Occipital lobe (tissue), 2 donors: ENCODE measurements around the gene CDHR1. TPM values are rescaled to one million over a fixed set of nuclear protein-coding genes. Genes with fewer than 3 reads are reported as not detected.
"Not testable (repeated sequence)": the region's sequence is repeated elsewhere in the genome, so short reads cannot be mapped to it uniquely, and the experiment has no call there.

Source experiments
- DNase-seq: peaks from one replicate; lab custom pipeline; 2025; lab: John Stamatoyannopoulos, UW
- total RNA-seq: library from RNA; depleted of rRNA; stranded (reverse); fragments of >200 nt; gene quantifications from one replicate; pipeline ENCODE4 v1.2.3, GENCODE V29; 2014

CDHR1 gene
- total RNA-seq, 1 donor from 2014 or later, result 1.2 TPM

DNA sequence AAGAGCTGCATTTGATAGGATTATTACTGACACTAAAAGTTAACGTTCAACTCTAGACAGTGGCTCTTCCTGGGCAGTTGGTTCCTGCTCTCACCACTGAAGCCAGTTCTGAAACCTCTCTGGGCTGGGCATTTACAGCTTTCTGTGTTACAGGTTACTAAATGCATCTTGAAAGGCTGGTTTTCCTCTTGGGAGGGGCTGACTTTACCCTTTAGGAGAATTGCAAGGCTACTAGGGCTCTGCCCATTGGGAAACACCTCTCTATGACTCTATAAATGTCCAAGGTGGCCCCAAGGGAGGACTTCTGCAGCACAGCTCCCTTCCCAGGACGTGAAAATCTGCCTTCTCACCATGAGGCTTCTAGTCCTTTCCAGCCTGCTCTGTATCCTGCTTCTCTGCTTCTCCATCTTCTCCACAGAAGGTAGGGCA, 20.8 kb upstream of the CDHR1 start, which contains the start of gene GPR15LG:
Gene GPR15LG (plus strand): TSS at position 301 of the 429 bp plus-strand sequence. CDS start 51 bp downstream, at position 352.
- DNase-seq, result no peak

DNA sequence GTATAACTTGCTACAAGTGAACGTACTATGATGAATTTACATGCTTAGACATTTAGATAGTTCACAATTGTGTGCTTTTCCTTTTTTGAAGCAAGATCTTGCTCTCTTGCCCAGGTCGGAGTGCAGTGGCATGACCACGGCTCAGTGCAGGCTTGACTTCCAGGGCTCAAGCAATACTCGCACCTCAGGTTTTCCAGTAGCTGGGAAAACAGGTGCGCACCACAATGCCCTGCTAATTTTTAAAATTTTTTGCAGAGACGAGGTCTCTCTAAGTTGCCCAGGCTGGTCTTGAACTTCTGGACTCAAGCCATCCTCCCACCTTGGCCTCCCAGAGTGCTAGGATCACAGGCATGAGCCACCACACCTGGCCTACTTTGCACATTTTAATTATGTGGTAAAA, 18.9 kb upstream of the CDHR1 start:
- no peak for DNase-seq

DNA sequence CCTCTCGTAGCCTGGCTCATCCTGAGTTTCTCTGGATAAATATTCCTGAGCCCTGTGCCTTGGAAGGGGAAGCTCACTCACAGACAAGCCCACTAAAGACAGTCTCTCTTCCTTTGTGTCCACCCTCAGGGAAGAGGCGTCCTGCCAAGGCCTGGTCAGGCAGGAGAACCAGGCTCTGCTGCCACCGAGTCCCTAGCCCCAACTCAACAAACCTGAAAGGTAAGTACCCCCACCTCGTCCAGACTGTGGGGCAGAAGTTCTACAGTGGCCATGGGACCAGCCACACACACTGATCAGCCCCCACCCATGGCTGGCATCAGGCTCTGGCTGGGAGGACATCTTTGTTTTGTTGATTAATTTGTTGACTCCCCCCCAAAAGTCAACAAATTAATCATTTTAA, 18.0 kb upstream of the CDHR1 start:
- DNase-seq, result no peak

- no peak for DNase-seq
Measured at GRCh38 chr10:84176836-84177474, 17.4 kb upstream of the CDHR1 start.

- DNase-seq, result peak; percentile 32
Measured at GRCh38 chr10:84177541-84178141, 16.7 kb upstream of the CDHR1 start.

DNA sequence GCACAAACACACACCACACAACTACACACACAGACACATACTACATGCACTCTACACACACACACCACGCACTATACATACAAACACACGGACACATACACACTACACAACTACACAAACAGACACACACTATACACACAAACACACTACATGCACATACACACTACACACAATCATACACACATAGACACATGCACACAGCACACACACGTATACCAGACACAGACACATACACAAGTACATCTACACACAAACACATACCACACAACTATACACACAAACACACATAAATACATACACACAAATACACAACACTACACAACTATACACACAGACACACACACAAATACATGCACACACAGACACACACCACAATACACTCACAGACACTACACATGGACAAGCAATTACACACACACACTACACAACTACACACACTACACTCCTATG, 16.2 kb upstream of the CDHR1 start:
- DNase-seq, result no peak

- DNase-seq, result peak; percentile 75
Measured at GRCh38 chr10:84179059-84179710, 15.2 kb upstream of the CDHR1 start.

GRCh38 chr10:84180386-84180785, 14.0 kb upstream of the CDHR1 start:
- not testable (repeated sequence) for DNase-seq

- no peak for DNase-seq
Measured at GRCh38 chr10:84181631-84182030, 12.7 kb upstream of the CDHR1 start.

GRCh38 chr10:84184517-84184916, 9.8 kb upstream of the CDHR1 start:
- no peak for DNase-seq

- DNase-seq, result no peak
Measured at GRCh38 chr10:84185526-84186175, 8.7 kb upstream of the CDHR1 start.

DNA sequence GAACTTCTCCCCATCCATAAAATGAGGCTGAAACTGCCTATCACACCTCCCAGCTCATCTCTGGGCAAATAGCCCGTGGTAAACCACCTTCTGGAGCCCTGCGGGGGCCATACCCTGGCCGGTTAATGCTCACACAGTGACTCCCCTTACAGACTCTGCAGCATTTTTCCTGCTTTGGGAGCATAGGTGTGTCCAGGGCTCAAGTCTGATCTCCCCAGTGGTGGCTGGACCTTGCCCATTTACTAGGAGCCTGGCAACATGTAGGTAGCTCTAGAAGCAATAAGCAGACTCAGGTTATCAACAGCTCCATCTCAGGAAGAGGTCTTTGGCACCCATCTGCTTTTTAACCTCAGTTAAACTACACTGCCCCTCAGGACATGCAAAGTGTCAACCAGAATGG, 5.5 kb upstream of the CDHR1 start:
- no peak for DNase-seq

- no peak for DNase-seq
Measured at GRCh38 chr10:84190621-84191020, 3.7 kb upstream of the CDHR1 start.

- DNase-seq, result no peak
Measured at GRCh38 chr10:84191106-84191505, 3.2 kb upstream of the CDHR1 start.

DNA sequence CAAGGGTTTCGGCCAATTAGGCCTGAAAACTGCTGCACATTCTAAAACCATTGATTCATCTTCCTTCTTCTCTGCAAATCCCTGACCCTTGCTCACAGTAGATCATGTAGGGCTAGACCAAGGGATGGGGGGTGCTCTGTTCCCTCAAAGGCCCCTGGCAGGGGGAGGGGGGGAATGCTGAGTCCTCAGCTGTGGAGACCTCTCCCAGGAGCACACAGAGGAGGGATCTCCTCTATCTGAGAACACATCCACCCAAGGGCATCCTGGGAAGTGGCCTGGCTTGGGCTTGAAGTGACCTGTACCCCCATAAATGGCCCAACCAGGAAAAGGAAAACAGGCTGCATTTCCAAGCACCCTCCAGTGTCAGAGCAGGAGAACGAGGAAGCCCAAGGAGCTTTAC, 1.0 kb upstream of the CDHR1 start:
- no peak for DNase-seq

DNA sequence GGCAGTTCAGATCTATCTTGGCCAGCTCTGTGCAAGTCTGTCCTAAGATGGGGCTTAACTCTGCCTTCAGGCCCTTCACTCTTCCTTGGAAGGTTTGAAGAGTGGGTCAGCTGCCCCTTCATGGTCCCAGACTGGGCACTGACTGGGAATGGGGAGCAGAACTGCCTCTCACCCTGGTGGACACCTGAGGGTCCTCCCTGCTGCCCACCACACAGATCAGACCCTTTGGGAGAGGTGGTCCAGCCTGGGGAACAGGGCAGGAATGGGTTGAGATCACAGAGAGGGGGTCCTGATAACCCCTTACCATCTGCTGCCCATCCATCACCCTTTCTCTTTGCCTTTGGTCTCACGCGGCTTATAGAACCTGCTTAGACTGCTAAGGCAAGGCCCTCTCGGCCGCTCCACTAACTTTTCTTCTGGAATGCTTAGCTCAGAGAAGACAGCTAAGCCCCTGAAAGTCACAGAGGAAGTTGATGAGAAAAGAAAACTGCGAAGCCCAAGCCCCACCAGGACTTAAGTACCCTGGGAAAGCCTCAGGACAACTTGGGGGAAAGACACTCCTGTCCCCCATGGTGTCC, 402 bp upstream of the CDHR1 start:
- DNase-seq, result no peak

DNA sequence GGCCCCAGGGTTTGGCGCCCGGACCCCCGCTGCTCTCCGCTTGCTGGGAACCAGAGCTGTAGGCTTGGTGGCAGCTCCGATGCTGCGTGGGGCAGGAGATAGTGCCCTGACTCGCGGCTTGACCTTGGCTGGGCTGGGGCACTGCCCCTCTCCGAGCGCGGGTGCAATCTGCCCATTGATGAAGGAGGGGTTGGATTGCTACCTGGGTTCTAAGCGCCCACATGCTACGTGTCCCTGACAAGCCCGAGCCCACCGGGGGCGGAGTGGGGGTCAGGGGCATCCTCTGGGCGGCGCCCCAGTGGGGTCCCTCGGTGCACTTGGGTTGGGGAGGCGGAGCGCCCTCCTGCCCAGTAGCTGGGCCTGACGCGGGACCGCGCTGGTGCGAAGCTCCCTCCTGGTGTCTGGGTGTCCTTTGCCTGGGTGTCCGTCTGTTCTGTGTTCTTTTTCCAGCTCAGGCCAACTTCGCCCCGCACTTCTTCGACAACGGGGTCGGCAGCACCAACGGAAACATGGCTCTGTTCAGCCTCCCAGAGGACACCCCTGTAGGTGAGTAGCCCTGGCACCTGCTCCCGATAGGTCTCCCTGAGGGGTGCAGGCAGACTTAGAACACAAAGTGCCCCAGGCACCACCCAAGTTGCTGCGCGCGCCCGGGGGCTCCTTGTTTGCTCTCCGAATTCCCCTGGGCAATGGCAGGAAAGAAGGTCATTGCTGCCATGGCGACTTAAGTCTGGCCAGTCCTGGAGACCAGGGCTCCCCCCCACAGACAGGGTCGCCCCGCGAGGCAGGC, 900 bp downstream of the CDHR1 start:
- no peak for DNase-seq

DNA sequence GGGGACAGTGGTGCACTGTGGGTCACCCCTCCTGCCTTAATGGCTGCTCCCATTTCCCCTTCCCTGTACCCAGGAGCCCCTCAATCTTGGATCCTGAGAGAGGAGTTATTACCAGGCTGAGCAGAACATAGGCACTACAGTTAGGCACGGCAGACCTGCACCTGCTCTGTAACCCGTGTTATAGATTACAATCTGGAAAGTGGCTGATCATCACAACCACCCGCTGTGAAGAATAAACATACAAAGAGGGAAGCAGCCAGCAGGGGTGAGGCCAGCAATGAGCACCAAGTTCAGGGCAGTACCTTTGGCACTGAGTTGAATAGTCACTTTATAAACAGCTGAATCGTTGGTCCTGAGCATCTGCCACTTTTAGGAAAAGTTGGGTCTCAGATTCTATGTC, 1.7 kb downstream of the CDHR1 start:
- DNase-seq, result no peak

DNA sequence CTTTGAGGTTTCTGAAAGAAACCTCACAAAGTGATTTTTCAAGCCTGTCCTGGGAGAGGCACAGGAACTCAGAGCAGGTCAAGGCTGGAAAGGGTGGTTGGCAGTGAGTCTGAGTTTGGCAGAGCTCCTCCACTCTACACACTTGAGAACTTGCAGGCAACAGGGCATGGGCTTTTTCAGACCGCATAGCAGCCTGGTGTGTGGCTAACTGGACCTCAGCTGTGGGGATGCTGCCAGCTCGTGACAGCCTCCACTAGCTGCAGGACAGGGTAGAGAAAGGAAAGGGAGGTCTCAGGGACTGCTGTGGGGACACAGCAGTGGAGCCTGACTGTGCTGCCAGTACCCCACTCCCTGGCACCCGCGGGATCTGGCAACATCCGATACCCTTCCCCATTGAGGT, 2.6 kb downstream of the CDHR1 start:
- DNase-seq, result no peak

DNA sequence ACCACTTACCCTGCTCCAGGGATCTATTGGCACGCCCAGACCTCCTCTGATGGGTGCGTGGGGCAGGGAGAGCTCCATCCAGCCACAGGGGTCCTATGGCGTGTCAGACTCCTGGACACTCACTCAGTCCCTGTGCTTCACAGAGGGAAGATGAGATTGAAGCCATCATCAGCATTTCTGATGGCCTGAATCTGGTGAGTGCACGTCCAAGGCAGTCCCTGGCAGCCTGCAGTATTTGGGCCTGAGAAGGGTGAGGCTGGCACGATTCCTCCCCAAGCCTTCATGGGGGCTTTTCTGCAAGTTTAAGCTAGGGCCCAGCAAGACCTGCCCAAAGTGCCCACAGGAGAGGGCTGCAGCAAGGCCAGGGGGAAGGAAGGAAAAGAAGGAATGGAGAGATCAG, 3.3 kb downstream of the CDHR1 start:
- no peak for DNase-seq
